Hematopoietic multipotent progenitor cell treated with erythropoietin and hydrocortisone succinate and interleukin-3 and kit ligand, for 8 days (in vitro differentiated cells): ENCODE results near the gene SH3TC1.

Source experiments
- DNase-seq: peaks from one replicate; pipeline ENCODE4 v3.0.0-alpha.2; 2015

The SH3TC1 gene

GRCh38 chr4:8164194-8164565 lies 34.9 kb upstream of the SH3TC1 start:
- no peak for DNase-seq

GRCh38 chr4:8164687-8165086 lies 34.4 kb upstream of the SH3TC1 start:
- no peak for DNase-seq

GRCh38 chr4:8165374-8165896 lies 33.7 kb upstream of the SH3TC1 start:
- no peak for DNase-seq

- no peak for DNase-seq
Measured at GRCh38 chr4:8167291-8167690, 31.8 kb upstream of the SH3TC1 start.

GRCh38 chr4:8167815-8168214 lies 31.3 kb upstream of the SH3TC1 start:
- no peak for DNase-seq

GRCh38 chr4:8168232-8168631 lies 30.9 kb upstream of the SH3TC1 start:
- no peak for DNase-seq

- DNase-seq, result no peak
Measured at GRCh38 chr4:8168832-8169598, 30.1 kb upstream of the SH3TC1 start.

- no peak for DNase-seq
Measured at GRCh38 chr4:8169763-8170162, 29.3 kb upstream of the SH3TC1 start.

GRCh38 chr4:8170341-8170740 lies 28.7 kb upstream of the SH3TC1 start:
- no peak for DNase-seq

GRCh38 chr4:8171266-8171665 lies 27.8 kb upstream of the SH3TC1 start:
- DNase-seq, result no peak

GRCh38 chr4:8171984-8172924 lies 26.8 kb upstream of the SH3TC1 start:
- DNase-seq, result no peak

GRCh38 chr4:8173492-8174242 lies 25.4 kb upstream of the SH3TC1 start:
- no peak for DNase-seq

- DNase-seq, result no peak
Measured at GRCh38 chr4:8174970-8175369, 24.1 kb upstream of the SH3TC1 start.

- DNase-seq, result no peak
Measured at GRCh38 chr4:8175686-8176085, 23.4 kb upstream of the SH3TC1 start.

GRCh38 chr4:8176547-8177399 lies 22.3 kb upstream of the SH3TC1 start:
- DNase-seq, result peak; percentile 50

GRCh38 chr4:8177552-8177951 lies 21.5 kb upstream of the SH3TC1 start:
- DNase-seq, result no peak

GRCh38 chr4:8177956-8178355 lies 21.1 kb upstream of the SH3TC1 start:
- DNase-seq, result no peak

- no peak for DNase-seq
Measured at GRCh38 chr4:8179074-8179473, 20.0 kb upstream of the SH3TC1 start.

GRCh38 chr4:8179771-8180170 lies 19.3 kb upstream of the SH3TC1 start:
- DNase-seq, result no peak

- DNase-seq, result no peak
Measured at GRCh38 chr4:8180310-8181093, 18.6 kb upstream of the SH3TC1 start.

GRCh38 chr4:8181119-8181518 lies 18.0 kb upstream of the SH3TC1 start:
- no peak for DNase-seq
